Measurements from ENCODE around the gene SLC34A2. TPM values are rescaled to one million over a fixed set of nuclear protein-coding genes. Genes with fewer than 3 reads are reported as not detected.

Gene SLC34A2
- total and polyA plus RNA-seq, 11 donors: 0.04 to 5.5 TPM; not detected in 9

DNA sequence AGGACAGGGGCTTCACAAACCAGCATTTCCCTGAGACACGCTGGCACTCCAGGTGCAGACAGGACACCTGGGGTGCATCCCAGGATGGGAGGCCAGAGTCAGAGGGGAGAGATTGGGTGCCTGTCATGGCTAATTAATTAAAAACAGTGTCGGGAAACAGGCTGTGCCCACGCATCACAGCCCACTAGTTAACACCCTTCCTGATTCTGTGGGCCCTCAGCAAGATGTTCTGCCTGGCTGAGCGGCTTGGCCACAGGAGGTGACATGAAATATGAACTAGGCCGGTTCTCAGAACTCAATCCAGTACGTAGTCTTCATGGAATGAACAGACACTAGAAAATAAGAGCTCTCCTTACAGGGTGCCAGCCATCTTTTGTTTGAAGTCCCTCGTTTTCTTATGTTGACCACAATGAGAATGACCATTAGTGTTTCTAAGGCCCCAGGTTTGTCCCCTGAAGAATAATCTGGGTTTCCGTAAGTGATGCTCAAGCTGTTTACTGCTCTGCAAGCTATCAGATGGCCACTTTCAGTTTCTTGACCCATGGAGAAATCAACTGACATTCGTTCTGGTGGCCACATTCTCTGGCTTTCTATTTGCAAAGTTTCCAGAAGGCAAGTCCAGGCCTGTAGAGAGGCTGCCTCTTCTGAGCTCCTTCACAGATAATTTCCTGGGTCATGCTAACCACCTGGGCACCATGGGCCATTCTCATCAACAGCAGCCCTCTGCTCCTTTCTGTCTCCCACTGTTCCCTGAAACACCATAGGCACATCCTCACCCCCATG, 72.3 kb downstream of the SLC34A2 start:
- intact Hi-C loops (cut with DNase I): no loop called here
- H3K4me1 ChIP-seq: peaks cover 0 to 5% (median 0%) of the 10 kb centered on the region in 12 donors
- no peaks in the 10 kb centered on the region for H3K27me3 ChIP-seq
- H3K4me3 ChIP-seq: no peak overlapping the region
- ATAC-seq (no peak), DNase-seq (no peak)
- TF ChIP-seq POLR2A (IDR thresholded peaks at IDR 0.05) (no peak), CTCF (IDR thresholded peaks at IDR 0.05) (no peak)
- no peaks in the 10 kb centered on the region for H3K9me3 ChIP-seq
- H3K27ac ChIP-seq: no peak overlapping the region
- H3K36me3 ChIP-seq: no peaks in the 10 kb centered on the region
- WGBS, 4 donors: 89 to 94% (median 90%) methylated on average over 8 to 9 of the region's 9 CpGs

Other genes with a start within 250 kb of the SLC34A2 start
- 10 to 100 TPM in 2 of 9 donors, 1 to 10 TPM in 7; 2.1 to 20.7 (median 3.6) TPM for gene SEL1L3, start 207.1 kb downstream of the SLC34A2 start, total RNA-seq
- gene SEL1L3, start 207.1 kb downstream of the SLC34A2 start, polyA plus RNA-seq: 1 to 10 TPM; 1.1 to 2.9 TPM